Measurements from ENCODE around the gene MTHFR. TPM values are rescaled to one million over a fixed set of nuclear protein-coding genes. Genes with fewer than 3 reads are reported as not detected.

The MTHFR gene
- total and polyA plus RNA-seq, 8 donors = 9.6 to 19.1 (median 15.6) TPM

- DNase-seq = no peak
- no peak for FAIRE-seq
- 92 to 97% methylated on average over 7 of the region's 7 CpGs for whole genome bisulfite sequencing, 2 donors
- H3K27ac ChIP-seq = no peak overlapping the region
- peaks cover 0 to 30% (median 3%) of the 10 kb centered on the region in 3 donors for H3K36me3 ChIP-seq
- no peak overlapping the region for H3K4me3 ChIP-seq
- no peak for ATAC-seq
- no peaks in the 10 kb centered on the region for H3K9me3 ChIP-seq
- H3K4me1 ChIP-seq = no peaks in the 10 kb centered on the region
- H3K27me3 ChIP-seq = no peaks in the 10 kb centered on the region
- intact Hi-C loops (cut with DNase I) = no loop called here
- TF ChIP-seq, protein P1, sequence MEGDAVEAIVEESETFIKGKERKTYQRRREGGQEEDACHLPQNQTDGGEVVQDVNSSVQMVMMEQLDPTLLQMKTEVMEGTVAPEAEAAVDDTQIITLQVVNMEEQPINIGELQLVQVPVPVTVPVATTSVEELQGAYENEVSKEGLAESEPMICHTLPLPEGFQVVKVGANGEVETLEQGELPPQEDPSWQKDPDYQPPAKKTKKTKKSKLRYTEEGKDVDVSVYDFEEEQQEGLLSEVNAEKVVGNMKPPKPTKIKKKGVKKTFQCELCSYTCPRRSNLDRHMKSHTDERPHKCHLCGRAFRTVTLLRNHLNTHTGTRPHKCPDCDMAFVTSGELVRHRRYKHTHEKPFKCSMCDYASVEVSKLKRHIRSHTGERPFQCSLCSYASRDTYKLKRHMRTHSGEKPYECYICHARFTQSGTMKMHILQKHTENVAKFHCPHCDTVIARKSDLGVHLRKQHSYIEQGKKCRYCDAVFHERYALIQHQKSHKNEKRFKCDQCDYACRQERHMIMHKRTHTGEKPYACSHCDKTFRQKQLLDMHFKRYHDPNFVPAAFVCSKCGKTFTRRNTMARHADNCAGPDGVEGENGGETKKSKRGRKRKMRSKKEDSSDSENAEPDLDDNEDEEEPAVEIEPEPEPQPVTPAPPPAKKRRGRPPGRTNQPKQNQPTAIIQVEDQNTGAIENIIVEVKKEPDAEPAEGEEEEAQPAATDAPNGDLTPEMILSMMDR (IDR thresholded peaks at IDR 0.05) = no peak
These were observed 19.4 kb upstream of the MTHFR start for GRCh38 chr1:11825131-11825530.

- no peak overlapping the region for H3K4me3 ChIP-seq
- intact Hi-C loops (cut with DNase I) = no loop called here
- no peak for ATAC-seq
- H3K27me3 ChIP-seq = no peaks in the 10 kb centered on the region
- no peak for FAIRE-seq
- 88 to 89% methylated on average over 17 of the region's 17 CpGs for WGBS, 2 donors
- H3K27ac ChIP-seq = no peak overlapping the region
- H3K36me3 ChIP-seq = peaks cover 0 to 16% (median 0%) of the 10 kb centered on the region in 3 donors
- no peak for DNase-seq
- H3K4me1 ChIP-seq = no peaks in the 10 kb centered on the region
- TF ChIP-seq, protein P1 (IDR thresholded peaks at IDR 0.05) = no peak
- H3K9me3 ChIP-seq = no peaks in the 10 kb centered on the region
These were observed 17.8 kb upstream of the MTHFR start for GRCh38 chr1:11823366-11824137.

GRCh38 chr1:11822091-11822490 lies 16.3 kb upstream of the MTHFR start:
- intact Hi-C loops (cut with DNase I) = no loop called here
- no peaks in the 10 kb centered on the region for H3K9me3 ChIP-seq
- FAIRE-seq (no peak), ATAC-seq (no peak), DNase-seq (no peak)
- no peak overlapping the region for H3K4me3 ChIP-seq
- TF ChIP-seq, protein P1 (IDR thresholded peaks at IDR 0.05) = no peak
- no peak overlapping the region for H3K27ac ChIP-seq
- no peaks in the 10 kb centered on the region for H3K27me3 ChIP-seq
- H3K4me1 ChIP-seq = no peaks in the 10 kb centered on the region
- WGBS, 2 donors = 89 to 92% methylated on average over 3 of the region's 3 CpGs
- peaks cover 0 to 17% (median 0%) of the 10 kb centered on the region in 3 donors for H3K36me3 ChIP-seq

- H3K27ac ChIP-seq = no peak overlapping the region
- no peaks in the 10 kb centered on the region for H3K9me3 ChIP-seq
- intact Hi-C loops (cut with DNase I) = no loop called here
- WGBS, 2 donors = 88 to 91% methylated on average over 12 of the region's 12 CpGs
- H3K4me3 ChIP-seq = no peak overlapping the region
- H3K27me3 ChIP-seq = no peaks in the 10 kb centered on the region
- ATAC-seq (no peak), FAIRE-seq (no peak), DNase-seq (no peak)
- no peaks in the 10 kb centered on the region for H3K4me1 ChIP-seq
- H3K36me3 ChIP-seq = peaks cover 0 to 19% (median 6%) of the 10 kb centered on the region in 3 donors
- TF ChIP-seq, protein P1 (IDR thresholded peaks at IDR 0.05) = no peak
These were observed 11.4 kb upstream of the MTHFR start for GRCh38 chr1:11817192-11817591.

GRCh38 chr1:11813021-11813420 lies 7.3 kb upstream of the MTHFR start:
- no peak overlapping the region for H3K27ac ChIP-seq
- intact Hi-C loops (cut with DNase I) = no loop called here
- TF ChIP-seq, protein P1 (IDR thresholded peaks at IDR 0.05) = no peak
- peaks cover 0 to 19% (median 6%) of the 10 kb centered on the region in 3 donors for H3K36me3 ChIP-seq
- H3K27me3 ChIP-seq = no peaks in the 10 kb centered on the region
- H3K9me3 ChIP-seq = no peaks in the 10 kb centered on the region
- WGBS, 2 donors = 83 to 91% methylated on average over 5 of the region's 5 CpGs
- H3K4me1 ChIP-seq = no peaks in the 10 kb centered on the region
- H3K4me3 ChIP-seq = no peak overlapping the region
- ATAC-seq (no peak), FAIRE-seq (no peak), DNase-seq (no peak)
